Stimulated activated CD4-positive, alpha-beta T cell treated with anti-CD3 and anti-CD28 coated beads, Interleukin-2, amount 100 ng/mL, for 24 hours (primary cell): ENCODE measurements around the gene CX3CR1.
A peak's percentile ranks its signal among the peaks of the same experiment; 100 is the strongest.

ENCODE experiments used
- DNase-seq, 2 donors: peaks; one replicate each; pipeline ENCODE4 v3.0.0-alpha.2; 2020

Gene CX3CR1

GRCh38 chr3:39291903-39292329 is 12.1 kb upstream of the CX3CR1 start:
- DNase-seq, result peak; percentile 82 to 83

GRCh38 chr3:39290255-39290654 is 10.4 kb upstream of the CX3CR1 start:
- DNase-seq, result no peak

DNA sequence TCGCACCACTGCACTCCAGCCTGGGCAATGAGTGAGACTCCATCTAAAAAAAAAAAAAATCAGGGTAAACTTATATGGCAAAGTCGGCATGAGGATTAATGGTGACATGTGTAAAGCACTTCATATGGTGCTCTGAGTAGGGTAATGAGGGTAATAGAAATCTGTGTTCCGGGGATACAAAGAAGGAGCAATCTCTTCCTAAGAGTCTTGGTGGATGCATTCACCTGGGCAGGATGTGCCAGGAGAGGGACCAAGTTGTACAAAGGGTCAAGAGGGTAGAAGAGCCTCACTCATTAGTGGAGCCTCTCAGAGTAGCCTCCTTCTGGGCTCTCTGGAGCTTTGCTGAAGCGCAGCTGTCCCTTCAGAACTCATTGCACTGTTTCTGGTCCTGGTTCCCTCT is 9.3 kb upstream of the CX3CR1 start:
- DNase-seq, result no peak

DNA sequence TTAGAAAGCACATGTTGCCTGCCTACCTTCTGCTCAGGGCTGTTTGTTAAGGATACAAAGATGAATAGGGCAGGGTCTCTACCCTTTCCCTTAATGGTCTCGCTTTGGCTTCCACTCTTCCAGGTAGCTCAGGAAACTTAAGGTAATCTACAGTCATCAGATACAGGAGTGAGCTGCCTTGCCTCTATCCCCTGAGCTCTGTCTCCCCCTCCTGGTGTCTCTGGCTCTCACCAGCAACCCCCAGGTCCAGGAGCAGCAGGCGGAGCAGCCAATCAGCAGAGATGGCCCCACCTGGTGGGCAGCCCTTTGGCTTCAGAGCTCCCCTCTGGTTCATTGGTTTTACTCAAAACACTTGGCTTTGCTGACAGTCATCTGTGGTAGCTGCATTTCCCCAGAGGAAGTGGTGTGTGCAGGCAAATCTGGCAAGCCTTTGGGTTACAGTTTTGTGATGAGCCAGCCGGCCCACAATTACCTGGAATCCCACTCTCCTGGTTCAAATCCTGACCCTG is 8.5 kb upstream of the CX3CR1 start:
- peak; percentile 79 to 84 for DNase-seq

GRCh38 chr3:39287216-39288164 is 7.7 kb upstream of the CX3CR1 start:
- DNase-seq, result no peak

DNA sequence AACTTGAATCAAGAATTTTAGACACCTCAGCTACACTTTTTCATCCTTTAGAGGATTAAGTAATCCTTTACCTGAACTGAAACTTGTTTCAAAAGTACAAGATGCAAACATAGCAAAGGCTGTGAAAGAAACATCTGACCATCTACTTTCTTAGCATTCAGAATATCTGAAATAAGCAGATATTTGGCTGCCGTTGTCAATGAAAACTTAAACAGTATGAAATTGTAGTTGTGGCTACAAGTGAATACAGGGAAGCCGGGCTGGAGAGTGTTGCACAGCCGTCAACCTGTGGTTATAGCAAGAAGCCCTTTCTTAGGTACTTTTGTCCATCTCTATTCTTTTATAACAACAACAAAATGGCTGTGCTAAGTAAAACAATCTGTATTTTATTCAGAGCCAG is 6.9 kb upstream of the CX3CR1 start:
- DNase-seq, result no peak

DNA sequence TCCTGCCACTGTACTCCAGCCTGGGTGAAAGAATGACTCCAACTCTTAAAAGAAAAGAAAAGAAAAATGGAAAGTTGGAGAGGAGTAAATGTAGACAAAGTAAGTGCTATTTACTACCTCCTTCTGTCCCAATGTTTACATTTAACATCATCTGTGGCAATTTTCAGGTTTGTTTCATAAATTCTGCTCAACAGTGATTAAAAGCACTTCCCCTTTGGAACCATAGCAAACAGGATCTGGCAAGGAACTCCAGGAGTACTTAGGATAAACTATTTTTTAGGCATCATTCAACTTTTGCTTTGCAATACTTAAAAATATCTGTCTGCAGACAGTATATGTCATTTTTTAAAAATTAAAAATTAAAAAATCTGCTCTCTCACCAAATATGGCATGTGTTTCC is 5.5 kb upstream of the CX3CR1 start:
- DNase-seq, result no peak

GRCh38 chr3:39284457-39284881 is 4.6 kb upstream of the CX3CR1 start:
- DNase-seq, result no peak

DNA sequence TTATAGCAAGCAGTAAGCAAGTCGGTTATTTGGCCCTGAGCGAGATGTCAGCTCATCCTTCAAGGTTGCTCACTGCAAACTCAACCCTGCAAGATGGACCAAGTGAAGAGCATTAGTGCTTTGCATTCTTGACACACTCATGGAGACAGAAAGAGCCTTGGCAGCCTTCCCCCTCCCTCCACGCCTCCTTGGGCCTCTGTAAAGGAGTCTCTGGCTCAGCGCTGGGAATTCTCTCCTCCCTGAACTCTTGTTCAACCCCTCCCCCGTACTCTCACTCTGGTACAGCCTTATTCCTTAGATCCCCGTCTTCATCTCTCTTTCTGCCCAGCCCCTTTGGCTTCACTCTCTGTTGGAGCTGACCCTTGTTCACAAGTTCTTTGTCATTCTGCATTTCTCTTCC is 2.2 kb upstream of the CX3CR1 start:
- DNase-seq, result no peak

- no peak for DNase-seq
Observed at GRCh38 chr3:39281533-39281932, 1.7 kb upstream of the CX3CR1 start.

- DNase-seq, result no peak
Observed at GRCh38 chr3:39280571-39280970, 735 bp upstream of the CX3CR1 start.

- no peak for DNase-seq
Observed at GRCh38 chr3:39278616-39278935, 1.3 kb downstream of the CX3CR1 start.

DNA sequence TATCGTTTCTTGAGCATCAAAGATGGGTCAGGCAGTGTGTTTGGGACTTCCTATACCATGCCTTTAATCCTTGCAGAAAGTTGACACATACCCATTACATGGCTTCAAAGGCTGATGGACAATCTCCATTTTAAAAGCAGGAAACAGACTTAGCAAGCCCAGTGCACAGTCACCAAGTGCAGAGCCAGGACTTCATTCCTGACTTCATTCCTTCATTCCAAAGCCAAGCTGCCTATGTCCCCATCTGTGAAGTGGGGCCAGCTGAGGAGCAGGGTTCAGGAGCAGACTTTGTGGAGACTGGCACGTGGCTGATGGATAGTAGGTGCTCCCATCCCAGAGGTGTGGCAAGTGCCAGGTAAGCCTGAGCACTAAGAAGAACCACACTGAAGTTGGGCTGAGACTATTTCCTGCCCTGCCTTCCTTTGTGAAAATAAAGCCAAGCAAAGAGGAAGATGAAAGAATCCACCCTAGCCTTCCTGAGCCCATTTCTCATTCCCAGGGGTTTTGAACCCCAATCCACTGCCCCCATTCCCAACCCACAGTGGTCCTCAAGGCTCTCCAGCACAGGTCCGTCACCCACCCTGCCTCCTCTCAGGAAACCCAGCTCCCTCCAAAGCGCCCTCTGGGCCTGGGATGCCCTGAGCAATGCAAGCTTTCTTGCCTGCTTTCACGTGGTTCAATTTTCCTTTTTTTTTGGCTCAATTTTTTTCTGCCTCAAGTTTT is 1.8 kb downstream of the CX3CR1 start:
- DNase-seq, result no peak

- no peak for DNase-seq
Observed at GRCh38 chr3:39276746-39277145, 3.1 kb downstream of the CX3CR1 start.

DNA sequence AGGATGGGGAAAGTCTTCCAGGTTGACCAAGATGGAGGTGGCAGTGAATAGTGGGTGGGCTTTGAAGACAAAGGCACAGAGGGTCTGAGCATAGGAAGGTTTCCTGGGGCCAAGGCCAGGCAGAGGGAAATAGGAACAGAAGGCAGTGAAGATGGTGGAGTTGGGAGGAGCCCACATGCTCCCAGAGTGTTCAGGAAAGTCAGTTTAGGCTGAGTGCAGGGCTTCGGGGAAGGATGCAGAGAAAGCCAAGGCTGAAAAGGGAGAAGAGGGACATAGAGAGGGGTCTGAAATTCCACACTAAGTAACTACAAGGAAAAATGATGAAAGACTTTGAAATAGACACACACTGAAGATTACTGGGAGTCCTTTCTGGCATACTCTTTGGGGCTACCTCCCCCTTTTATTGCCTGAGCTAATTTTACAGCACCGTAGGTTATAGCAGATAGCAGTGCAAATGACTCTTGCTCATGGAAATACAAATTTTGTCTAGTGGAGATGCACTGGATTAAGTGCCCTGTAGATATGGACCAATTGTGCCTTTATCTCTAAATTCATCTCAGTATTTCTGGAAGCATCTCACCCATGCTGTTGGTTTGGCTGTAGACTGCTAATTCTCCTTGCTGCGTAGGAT is 3.8 kb downstream of the CX3CR1 start:
- DNase-seq, result no peak

GRCh38 chr3:39275052-39275451 is 4.8 kb downstream of the CX3CR1 start:
- DNase-seq, result no peak

DNA sequence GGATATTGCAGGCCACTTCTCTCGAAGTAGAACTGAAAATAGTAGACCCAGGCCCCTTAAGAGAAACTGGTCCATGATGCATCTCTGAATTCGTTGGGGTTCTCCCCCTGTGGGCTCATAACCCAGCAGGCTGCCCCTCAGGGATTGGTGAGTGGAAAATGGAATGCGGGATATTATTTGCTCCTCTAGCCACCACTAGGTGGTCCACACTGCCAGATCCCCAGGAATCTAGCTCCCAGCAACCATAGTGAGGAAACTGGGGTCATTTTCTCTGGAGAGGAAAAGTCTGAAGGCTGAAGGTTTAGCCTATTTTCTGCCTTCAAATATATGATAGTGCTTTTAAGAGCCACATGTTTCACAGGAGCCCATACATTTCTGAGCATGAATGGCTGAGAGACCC is 6.7 kb downstream of the CX3CR1 start:
- no peak for DNase-seq

DNA sequence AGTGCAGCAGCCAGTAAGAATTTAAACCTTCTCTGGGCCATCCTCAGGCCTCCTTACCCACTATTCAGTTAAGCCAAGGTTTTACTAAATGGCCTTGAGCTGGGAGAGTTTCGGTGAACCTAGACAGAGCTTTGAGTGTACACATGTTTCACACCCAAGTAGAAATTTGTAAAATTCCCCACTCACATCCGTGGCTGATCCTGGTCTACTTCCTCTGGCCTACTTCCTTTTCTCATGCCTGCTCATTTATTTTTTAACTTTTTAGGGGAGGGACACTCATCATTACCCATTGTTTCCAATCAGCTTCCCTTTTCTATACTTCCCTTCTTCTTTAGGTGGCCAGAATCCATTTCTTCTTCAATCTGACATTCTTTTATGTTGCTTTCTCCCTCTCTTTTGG is 7.6 kb downstream of the CX3CR1 start:
- no peak for DNase-seq

DNA sequence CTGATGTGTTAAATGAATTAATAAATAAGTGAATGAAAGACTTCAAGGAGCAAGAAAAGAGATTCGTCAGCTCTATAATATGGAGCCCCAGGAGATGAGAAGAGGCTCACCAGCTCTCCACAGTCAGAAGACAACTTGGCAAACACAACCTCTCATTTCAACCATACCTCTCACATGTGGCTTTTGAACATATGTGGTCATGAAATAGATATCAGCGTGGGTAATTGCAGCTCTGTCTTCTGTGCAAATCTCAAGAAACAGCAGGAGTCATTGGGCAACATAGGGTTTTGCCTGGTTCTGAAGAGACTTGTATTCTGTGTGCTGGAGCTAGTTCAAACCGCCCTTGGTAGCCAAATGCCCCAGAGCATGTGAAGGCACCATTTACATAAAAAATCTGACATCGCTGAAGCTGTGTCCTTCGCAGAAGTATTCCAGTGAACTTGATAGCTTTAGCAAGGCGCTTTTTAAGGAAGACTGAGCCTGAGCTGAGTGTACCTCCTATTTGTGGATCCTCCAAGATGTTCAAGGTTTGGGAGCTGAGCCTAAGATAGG is 8.4 kb downstream of the CX3CR1 start:
- no peak for DNase-seq

GRCh38 chr3:39269528-39269927 is 10.3 kb downstream of the CX3CR1 start:
- no peak for DNase-seq

GRCh38 chr3:39268549-39268900 is 11.3 kb downstream of the CX3CR1 start:
- no peak for DNase-seq

- peak; percentile 73 to 78 for DNase-seq
Observed at GRCh38 chr3:39267631-39268548, 11.9 kb downstream of the CX3CR1 start.
